HCT116 (cell line): ENCODE results near the gene TOMM70.

Source experiments
- CEBPB ChIP-seq: IDR thresholded peaks from 2 replicates; pipeline ENCODE4 v1.6.1; 2012; ENCODE audit warnings: low read depth
- EGR1 ChIP-seq: IDR thresholded peaks from 2 replicates; pipeline ENCODE4 v1.6.1; 2012; ENCODE audit warnings: low read depth
- EZH2 ChIP-seq: fragments of 200-600 bp; sonication (generic); IDR thresholded peaks from 2 replicates; pipeline ENCODE4 v1.6.1; 2017; ENCODE audit warnings: antibody characterized with exemption, mixed run types
- JUND ChIP-seq: IDR thresholded peaks from 2 replicates; pipeline ENCODE4 v1.6.1; 2012
- POLR2A ChIP-seq: IDR thresholded peaks from 2 replicates; pipeline ENCODE4 v1.7.0; 2011; ENCODE audit warnings: borderline replicate concordance; ENCODE audit not compliant: insufficient read depth, insufficient read length; ENCODE audit errors: extremely low read depth
- POLR2AphosphoS5 ChIP-seq: IDR thresholded peaks from 2 replicates; pipeline ENCODE4 v1.6.1; 2011; ENCODE audit warnings: mild to moderate bottlenecking, low read depth, low read length, moderate library complexity
- RAD21 ChIP-seq: IDR thresholded peaks from 2 replicates; pipeline ENCODE4 v1.6.1; 2012; ENCODE audit warnings: low read depth, mild to moderate bottlenecking
- TCF7L2 ChIP-seq: IDR thresholded peaks from 2 replicates; pipeline ENCODE4 v1.7.0; 2011; ENCODE audit warnings: borderline replicate concordance, inconsistent platforms; ENCODE audit not compliant: insufficient read depth, insufficient read length; ENCODE audit errors: extremely low read depth
- YY1 ChIP-seq: IDR thresholded peaks from 2 replicates; pipeline ENCODE4 v1.6.1; 2011; ENCODE audit warnings: low read length, low read depth, moderate library complexity, mild to moderate bottlenecking; ENCODE audit not compliant: insufficient replicate concordance; ENCODE audit errors: extremely low read depth
- ZNF274 ChIP-seq: fragments of 200-500 bp; sonication (Bioruptor generic); IDR thresholded peaks from 2 replicates; pipeline ENCODE4 v1.6.1; 2014; ENCODE audit warnings: mild to moderate bottlenecking, low read depth, low read length, inconsistent platforms
- TF ChIP-seq, protein P1 (sequence below), 3 experiments: fragments of 200-600 bp in 1 of 3; sonication (generic) in 1 of 3; IDR thresholded peaks in 2 of 3; conservative IDR thresholded peaks in 1 of 3; 2 replicates each; pipeline ENCODE4 v1.5.1; 2012 to 2017; ENCODE audit warnings: low read depth in 2 of 3, low read length in 2 of 3, antibody characterized with exemption in 1 of 3, borderline replicate concordance in 1 of 3, control low read depth in 1 of 3, mild to moderate bottlenecking in 1 of 3, mixed read lengths in 1 of 3, mixed run types in 1 of 3, moderate library complexity in 1 of 3; ENCODE audit not compliant: insufficient read depth in 1 of 3
- TF ChIP-seq, protein P2 (sequence below): IDR thresholded peaks from 2 replicates; pipeline ENCODE4 v1.6.1; 2012

- TF ChIP-seq, protein P1, sequence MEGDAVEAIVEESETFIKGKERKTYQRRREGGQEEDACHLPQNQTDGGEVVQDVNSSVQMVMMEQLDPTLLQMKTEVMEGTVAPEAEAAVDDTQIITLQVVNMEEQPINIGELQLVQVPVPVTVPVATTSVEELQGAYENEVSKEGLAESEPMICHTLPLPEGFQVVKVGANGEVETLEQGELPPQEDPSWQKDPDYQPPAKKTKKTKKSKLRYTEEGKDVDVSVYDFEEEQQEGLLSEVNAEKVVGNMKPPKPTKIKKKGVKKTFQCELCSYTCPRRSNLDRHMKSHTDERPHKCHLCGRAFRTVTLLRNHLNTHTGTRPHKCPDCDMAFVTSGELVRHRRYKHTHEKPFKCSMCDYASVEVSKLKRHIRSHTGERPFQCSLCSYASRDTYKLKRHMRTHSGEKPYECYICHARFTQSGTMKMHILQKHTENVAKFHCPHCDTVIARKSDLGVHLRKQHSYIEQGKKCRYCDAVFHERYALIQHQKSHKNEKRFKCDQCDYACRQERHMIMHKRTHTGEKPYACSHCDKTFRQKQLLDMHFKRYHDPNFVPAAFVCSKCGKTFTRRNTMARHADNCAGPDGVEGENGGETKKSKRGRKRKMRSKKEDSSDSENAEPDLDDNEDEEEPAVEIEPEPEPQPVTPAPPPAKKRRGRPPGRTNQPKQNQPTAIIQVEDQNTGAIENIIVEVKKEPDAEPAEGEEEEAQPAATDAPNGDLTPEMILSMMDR (IDR thresholded peaks at IDR 0.05 in 2 of 3, conservative IDR thresholded peaks at IDR 0.05 in 1 of 3; ENCODE audit: borderline replicate concordance in 1 of 3, insufficient read depth in 1 of 3, low read depth in 2 of 3, low read length in 2 of 3): no peak
- no peak for TF ChIP-seq TCF7L2
- no peak for TF ChIP-seq RAD21
- TF ChIP-seq POLR2A: no peak
- no peak for TF ChIP-seq JUND
- TF ChIP-seq, protein P2, sequence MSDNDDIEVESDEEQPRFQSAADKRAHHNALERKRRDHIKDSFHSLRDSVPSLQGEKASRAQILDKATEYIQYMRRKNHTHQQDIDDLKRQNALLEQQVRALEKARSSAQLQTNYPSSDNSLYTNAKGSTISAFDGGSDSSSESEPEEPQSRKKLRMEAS: no peak
- TF ChIP-seq EZH2: no peak
- no peak for TF ChIP-seq YY1
- TF ChIP-seq POLR2AphosphoS5: no peak
- no peak for TF ChIP-seq CEBPB
- TF ChIP-seq EGR1: no peak
- TF ChIP-seq ZNF274: no peak
Measured at GRCh38 chr3:100448079-100448478, 47.2 kb upstream of the TOMM70 start.
